DMS153 (cell line): ENCODE data around the gene TRPC5OS.

ENCODE experiments used
- DNase-seq: peaks from one replicate; lab custom pipeline; 2025; lab: John Stamatoyannopoulos, UW

The TRPC5OS gene

DNA sequence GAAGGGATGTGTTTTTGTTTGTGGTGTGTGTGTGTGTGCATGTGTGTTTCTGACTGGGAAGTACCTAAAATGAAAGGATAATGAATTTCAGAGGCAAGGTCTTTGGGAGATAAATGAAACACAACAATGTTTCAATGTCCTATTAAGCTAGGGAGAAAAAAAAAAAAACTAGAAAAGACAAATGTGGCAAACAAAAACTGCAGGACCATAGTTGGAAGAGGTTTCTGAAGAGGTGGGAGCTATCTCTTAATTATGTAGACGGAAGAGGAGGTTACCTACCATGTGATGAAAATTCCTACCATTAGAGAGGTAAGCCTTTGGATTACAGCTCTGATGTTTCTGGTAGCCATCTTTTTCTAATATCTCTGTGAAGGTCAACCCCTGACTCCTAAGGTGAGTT, at the start of gene TRPC5OS:
Gene TRPC5OS (plus strand): TSS at position 301 of the 400 bp plus-strand sequence. CDS start 25,669 bp downstream, outside the sequence.
- DNase-seq, result no peak

GRCh38 chrX:111829345-111829744, 46.6 kb upstream of the TRPC5OS start:
- DNase-seq, result no peak

DNA sequence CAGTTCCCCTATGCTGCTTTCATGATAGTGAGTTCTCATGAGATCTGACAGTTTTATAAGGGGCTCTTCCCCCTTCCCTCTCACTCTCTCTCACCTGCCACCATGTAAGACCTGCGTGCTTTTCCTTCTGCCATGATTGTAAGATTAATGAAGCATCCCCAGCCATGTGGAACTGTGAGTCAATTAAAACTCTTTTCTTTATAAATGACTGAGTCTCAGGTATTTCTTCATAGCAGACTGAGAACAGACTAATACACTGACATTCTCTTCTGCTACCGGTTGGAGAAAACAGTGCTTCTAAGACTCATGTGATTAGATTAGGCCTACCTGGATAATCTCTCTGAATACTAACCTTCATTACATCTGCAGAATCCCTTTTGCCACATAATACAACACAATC, 45.4 kb upstream of the TRPC5OS start:
- DNase-seq, result no peak

DNA sequence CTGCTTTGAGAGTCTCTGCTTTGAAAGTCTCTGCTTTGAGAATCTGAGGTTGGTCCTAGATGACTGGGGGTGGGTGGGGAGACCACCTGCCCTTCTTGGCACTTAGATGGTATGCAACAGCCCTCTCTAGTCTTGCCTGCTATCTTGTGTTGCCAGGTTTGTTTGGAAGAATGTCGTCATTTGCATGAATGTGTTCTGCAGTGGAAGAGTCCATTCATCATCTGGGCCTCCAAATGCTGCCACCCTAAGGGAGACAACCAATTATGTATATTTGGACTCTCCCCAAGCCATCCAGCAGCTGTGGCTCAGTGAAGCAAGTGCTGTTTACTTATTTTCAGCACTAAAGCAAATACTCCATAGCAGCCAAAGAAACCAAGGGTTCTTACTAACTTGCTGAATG, 44.6 kb upstream of the TRPC5OS start:
- no peak for DNase-seq

GRCh38 chrX:111837197-111837596, 38.8 kb upstream of the TRPC5OS start:
- no peak for DNase-seq

DNA sequence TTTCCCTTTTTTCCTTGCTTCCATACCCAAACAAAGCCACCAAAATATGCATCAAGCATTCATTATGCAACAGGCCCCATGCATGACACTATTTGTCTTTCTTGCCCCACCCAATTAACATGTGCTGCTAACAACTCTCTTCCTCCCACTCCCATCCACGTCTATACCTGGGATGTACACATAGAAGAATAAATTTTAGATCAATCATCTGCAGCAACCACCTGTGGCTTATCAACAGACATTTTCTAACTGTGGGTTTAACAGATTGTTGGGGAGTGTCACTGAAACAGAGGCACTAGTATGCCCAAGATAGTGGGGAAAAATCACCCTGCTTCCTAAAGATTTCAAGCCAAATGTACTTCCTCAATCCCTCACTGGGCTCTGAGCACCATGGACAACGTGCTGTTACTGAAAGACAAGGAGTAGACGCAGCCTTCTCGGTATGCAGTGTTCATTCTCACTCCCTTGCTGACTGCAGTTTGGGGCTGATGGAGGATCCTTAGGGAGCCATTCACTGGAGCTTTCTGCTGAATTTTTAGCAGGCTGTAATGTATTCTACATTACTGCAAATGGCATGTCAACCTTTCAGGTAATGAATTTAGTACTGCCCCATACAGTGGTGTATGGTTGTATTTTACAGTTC, 28.4 kb upstream of the TRPC5OS start:
- DNase-seq, result no peak

DNA sequence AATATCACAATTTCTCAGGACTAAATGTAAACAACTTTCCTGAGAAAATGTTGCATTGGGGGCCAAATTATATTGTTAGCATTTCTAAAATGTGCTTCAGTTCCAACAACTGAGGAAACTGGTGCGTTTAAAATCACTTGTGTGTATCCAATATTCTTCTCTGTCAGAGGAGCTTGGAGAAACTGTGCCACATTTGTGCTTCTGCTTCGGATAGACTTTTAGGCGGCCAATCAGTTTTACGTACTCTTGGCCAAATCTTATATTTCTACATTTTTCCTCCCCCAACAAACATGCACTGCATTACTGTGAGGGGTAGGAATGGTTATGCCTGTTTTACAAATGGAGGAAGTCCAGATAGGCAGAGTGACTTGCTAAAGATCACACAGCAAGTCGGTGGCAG, 27.4 kb upstream of the TRPC5OS start:
- no peak for DNase-seq

- no peak for DNase-seq
These were observed 25.0 kb upstream of the TRPC5OS start for GRCh38 chrX:111850975-111851374.

DNA sequence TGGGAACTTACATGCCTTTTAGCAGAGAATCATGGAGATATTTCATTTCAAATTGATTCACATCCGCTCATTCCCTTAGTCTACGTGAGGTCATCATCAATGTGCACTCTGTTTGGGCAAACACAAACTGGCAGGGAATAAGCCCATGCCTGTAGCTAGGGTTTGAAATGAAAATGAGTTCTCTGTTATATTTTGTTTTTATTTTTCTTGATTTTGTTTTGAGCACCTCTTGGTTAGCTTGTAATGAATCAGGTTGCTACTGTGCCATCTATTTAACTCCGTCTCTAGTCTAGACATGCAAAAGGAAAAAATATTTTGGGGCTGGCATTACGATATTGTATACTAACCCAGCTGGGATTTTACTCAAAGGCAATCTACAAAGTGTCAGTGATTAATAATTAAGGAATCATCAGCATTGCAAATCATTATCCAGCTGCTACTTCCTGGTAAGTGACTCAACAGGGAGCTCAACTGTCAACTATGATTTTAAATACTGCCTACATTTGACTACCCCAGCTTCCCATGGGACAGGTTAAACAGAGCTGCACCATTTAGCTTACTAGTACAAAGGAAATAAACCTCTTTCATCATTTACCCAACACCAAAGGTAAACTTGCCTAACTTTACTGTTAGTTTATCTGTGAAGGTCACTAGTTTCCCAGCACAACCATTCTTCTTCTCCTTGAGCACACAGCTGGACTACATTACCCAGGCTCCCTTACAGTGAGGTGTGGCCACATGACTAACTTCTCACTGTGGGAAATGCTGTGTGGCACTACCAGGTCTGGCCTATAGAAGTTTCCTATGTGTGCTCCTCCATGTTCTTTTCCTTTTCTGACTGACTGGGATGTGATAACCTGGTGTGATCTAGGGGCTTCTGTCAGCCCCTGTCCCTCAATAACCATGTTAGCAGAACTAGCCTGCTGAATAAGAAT, 21.2 kb upstream of the TRPC5OS start:
- no peak for DNase-seq

DNA sequence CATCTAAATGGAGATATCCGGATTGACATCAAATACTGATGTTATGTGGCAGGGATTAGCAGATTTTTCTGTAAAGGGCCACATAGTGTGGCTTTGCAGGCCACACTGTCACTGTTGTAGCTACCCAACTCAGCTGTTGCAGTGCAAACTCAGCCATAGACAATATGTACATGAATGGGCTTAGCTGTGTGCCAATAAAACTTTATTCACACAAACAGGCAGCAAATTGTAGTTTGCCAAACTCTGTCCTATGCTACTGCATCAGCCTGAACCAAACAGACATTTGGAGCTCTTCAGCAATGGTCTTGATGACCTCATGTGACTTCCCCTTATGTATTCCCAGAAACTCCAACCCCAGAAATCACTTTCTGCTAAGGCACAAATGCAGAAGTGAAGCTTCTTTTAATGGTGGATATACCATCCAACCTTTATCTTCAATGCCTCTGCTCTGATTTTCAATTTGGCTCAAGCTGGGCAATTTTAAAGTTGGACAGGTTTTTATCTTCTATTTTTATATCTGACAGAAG, 18.4 kb upstream of the TRPC5OS start:
- DNase-seq, result no peak

DNA sequence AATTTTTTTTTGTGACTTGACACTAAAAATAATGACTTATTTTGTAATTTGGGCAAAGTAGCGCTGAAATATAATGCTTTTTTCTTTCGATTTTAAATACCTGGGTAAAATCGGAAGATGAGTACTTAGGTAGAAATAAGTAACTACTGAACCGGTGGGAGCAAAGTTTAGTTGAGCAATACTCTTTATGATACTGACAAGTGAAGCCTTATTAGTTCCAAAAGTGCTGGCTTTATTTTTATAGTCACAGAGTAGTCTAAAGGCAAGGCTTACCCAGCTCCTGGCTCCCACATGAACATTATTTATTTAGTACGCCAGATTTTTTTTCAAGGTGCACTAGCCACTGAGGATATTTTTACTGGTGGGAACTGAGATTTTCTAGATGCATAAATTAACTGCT, 14.4 kb upstream of the TRPC5OS start:
- no peak for DNase-seq

DNA sequence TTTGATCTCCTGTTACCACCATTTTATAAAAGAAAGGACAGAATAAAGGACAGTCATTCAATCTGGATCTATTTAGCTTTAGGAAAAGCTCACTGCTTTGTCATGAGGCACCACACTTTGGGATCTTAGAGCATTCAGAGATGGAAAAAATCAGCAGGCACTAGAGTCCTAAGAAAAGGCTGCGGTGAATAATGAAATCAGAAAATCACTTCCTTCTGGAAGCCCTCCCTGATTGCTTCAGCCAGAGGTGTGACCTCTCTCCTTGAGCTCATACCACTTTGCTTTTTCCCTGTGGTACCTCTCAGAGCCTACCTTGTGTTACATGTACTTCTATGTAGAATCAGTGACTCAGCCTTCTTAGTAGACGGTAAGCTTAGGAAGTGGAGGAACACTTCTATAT, 8.7 kb upstream of the TRPC5OS start:
- DNase-seq, result no peak

DNA sequence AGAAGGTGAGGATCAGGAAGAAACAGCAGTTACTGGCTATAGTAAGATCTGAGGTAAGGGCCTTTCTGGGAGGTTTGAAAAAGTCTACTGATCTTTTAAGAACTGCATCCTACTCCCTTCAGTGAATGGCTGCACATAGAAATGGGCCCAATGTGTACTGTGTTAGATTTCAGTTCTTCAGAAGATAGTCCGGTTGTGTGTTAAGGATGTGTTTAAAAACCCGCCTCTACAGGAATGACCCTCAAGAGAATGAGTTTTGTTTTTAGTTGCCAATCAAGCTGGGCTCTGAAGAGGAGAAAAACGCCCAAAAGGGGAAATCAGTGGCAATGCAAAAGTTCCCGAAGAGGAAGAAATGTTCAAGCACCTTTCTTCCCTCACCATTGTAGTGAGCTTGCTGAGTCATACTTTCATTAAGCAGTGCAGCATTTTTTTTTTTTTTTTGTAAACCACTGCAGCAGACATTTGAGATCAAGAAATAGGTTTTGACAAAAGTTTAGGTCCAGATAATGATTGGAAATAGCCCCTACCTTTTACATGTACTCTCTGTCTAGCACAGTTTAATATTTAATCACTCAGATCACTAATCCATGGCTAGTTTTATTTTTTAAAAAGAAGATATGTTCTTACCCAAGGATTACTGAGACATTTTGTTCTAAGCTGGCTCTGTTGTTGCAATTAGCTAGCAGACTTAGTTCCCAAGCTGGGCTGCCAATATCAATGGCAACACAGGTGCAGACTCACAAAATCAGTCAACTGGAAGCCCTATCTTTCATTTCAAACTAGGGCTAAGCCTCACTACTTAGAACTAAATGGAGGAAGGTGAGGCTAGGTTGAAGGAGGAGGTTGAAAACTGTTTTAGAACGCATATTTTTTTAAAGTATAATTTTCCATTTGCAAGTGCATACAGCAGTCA, 7.0 kb upstream of the TRPC5OS start:
- DNase-seq, result no peak

- DNase-seq, result no peak
These were observed 6.3 kb upstream of the TRPC5OS start for GRCh38 chrX:111869639-111870034.

DNA sequence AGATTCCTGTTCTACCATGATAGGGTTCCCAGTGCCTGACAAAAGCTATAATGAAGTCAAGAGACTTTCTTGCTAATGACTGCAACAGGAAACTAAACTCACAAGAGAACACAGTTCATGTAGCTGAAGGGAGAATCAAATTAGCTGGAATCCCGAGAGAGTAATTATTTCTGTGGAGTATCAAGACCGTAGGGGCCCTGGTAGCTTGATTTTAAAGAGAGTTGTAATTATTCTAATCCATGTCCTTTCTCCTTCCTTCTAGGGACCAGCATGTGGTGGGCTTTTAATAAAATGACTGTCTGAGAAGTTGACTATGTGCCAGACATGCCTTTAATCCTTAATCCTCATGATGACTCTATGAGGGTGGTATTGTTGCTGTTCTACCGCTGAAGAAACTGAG, 1.7 kb upstream of the TRPC5OS start:
- no peak for DNase-seq

- no peak for DNase-seq
These were observed 665 bp downstream of the TRPC5OS start for GRCh38 chrX:111876646-111877045.

- DNase-seq, result no peak
These were observed 1.7 kb downstream of the TRPC5OS start for GRCh38 chrX:111877681-111878080.

DNA sequence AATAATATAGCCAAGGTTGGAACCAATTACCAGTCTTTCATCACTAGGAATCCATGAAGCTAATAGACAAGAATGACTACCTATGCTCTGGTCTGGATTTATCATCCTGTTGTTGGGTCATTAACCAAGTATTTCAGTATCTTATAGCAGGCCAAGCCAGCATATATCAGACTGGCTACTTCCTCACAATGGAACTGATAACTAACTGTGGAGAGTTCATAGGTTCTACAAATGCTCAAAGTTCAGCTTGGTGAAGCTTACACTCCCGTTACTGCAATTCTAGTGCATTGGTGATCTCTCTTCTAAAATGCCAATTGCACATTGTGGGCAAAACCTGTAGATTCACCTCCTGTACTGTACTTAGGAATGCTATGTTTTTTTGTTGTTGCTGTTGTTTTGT, 4.8 kb downstream of the TRPC5OS start:
- DNase-seq, result no peak

- DNase-seq, result no peak
These were observed 5.7 kb downstream of the TRPC5OS start for GRCh38 chrX:111881715-111882114.

- no peak for DNase-seq
These were observed 10.7 kb downstream of the TRPC5OS start for GRCh38 chrX:111886678-111887077.

DNA sequence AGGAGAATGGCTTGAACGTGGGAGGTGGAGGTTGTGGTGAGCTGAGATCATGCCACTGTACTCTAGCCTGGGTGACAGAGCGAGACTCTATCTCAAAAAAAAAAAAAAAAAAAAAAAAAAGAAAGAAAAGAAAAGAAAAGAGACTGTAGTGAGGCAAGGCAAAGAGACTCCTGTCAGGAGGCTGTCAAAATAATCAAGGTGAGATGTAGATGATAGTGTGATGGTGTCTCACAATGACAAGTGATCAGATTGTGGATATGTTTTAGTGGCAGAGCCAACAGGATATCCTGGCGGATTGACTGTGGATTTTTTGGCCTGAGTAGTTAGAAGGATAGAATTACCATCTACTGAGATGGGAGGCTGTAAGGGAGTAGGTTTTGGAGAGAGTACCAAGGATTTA, 12.6 kb downstream of the TRPC5OS start:
- DNase-seq, result no peak

DNA sequence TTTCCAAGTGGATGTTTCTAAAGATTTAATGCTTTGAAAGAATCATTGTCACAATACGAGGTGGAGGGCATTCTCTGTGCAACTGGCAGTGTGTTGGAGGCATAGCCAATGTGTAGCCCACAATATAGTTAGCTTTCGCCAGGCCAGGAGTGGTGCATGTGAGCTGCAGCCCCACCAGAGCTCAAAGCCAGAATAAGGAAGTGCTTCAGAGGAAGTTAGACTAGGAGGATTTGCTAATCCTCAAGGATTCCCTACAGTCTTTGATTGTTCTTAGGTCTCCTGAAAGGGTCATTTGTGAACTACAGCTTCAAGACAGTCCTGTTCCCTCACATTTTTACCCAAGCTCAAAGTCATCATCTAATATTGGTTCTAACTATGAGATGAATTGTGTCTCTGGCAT, 16.4 kb downstream of the TRPC5OS start:
- DNase-seq, result no peak
